Measurements from ENCODE around the gene SNRPB. TPM values are rescaled to one million over a fixed set of nuclear protein-coding genes. Genes with fewer than 3 reads are reported as not detected.
A peak's percentile ranks its signal among the peaks of the same experiment; 100 is the strongest.

SNRPB gene
- total and polyA plus RNA-seq, 2 of the 13 experiments (the other 11 are each of a cell fraction or from before 2014, with no cell fraction given), result 473 to 844 TPM

DNA sequence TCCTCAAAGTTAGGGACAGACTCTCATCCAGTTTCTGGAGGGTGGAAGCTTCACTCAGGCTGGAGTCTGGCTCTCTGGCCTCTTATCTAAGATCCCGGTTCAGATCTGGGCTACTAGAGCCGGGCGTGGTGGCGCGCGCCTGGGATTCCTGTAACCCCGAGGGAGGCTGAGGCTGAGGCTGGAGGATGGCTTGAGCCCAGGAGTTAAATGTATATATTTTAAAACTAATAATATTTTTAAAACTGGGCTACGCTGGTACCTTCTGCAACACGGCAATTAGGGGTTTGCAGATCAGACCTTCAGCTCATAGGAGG lies 38.8 kb upstream of the SNRPB start (continued):
- no peak for TF ChIP-seq CBX2 (IDR thresholded peaks at IDR 0.05; ENCODE audit: low read depth, low read length)
- 0 out of 2 replicates have a peak, but pooled peaks have one; percentile 2 for TF ChIP-seq CBX2 (CRISPR knock-in tag; IDR thresholded peaks at IDR 0.05; ENCODE audit: low read depth)
- TF ChIP-seq EED (CRISPR knock-in tag; IDR thresholded peaks at IDR 0.05), result 0 out of 2 replicates have a peak, but pooled peaks have one; percentile 26
- TF ChIP-seq SMAD9 (CRISPR knock-in tag; IDR thresholded peaks at IDR 0.05), result no peak
- TF ChIP-seq SRY (CRISPR knock-in tag; IDR thresholded peaks at IDR 0.05), result peak; percentile 19; the same call in 1 of the 2 replicates
- TF ChIP-seq PRPF4 (IDR thresholded peaks at IDR 0.05; ENCODE audit: low read depth, low read length, poor library complexity, severe bottlenecking), result peak; percentile 40
- TF ChIP-seq ZNF782 (CRISPR knock-in tag; IDR thresholded peaks at IDR 0.05; ENCODE audit: borderline replicate concordance), result no peak
- 0 out of 2 replicates have a peak, but pooled peaks have one; percentile 8 for TF ChIP-seq STAT5B (CRISPR knock-in tag; IDR thresholded peaks at IDR 0.05)
- 0 out of 2 replicates have a peak, but pooled peaks have one; percentile 6 for TF ChIP-seq ZBTB38 (CRISPR knock-in tag; IDR thresholded peaks at IDR 0.05)
- TF ChIP-seq ZNF724P (CRISPR knock-in tag; IDR thresholded peaks at IDR 0.05; ENCODE audit: borderline replicate concordance), result 0 out of 2 replicates have a peak, but pooled peaks have one; percentile 30
- TF ChIP-seq ZNF136 (CRISPR knock-in tag; IDR thresholded peaks at IDR 0.05; ENCODE audit: low read depth), result 0 out of 2 replicates have a peak, but pooled peaks have one; percentile 8
- TF ChIP-seq EHMT2 (IDR thresholded peaks at IDR 0.05; ENCODE audit: borderline replicate concordance, low read depth, low read length), result 0 out of 2 replicates have a peak, but pooled peaks have one; percentile 27
- peak; percentile 38; the same call in 1 of the 2 replicates for TF ChIP-seq ZNF746 (CRISPR knock-in tag; IDR thresholded peaks at IDR 0.05)
- no peak for TF ChIP-seq ZNF616 (CRISPR knock-in tag; IDR thresholded peaks at IDR 0.05; ENCODE audit: low read depth)
- 0 out of 2 replicates have a peak, but pooled peaks have one; percentile 19 for TF ChIP-seq RORA (CRISPR knock-in tag; IDR thresholded peaks at IDR 0.05)
- TF ChIP-seq EZH2 (conservative IDR thresholded peaks at IDR 0.05; ENCODE audit: low read depth, low read length), result no peak
- no peak for TF ChIP-seq SKI (IDR thresholded peaks at IDR 0.05; ENCODE audit: partially characterized antibody)
- 0 out of 2 replicates have a peak, but pooled peaks have one; percentile 2 for TF ChIP-seq SMYD3 (CRISPR knock-in tag; IDR thresholded peaks at IDR 0.05)
- TF ChIP-seq, protein P1, sequence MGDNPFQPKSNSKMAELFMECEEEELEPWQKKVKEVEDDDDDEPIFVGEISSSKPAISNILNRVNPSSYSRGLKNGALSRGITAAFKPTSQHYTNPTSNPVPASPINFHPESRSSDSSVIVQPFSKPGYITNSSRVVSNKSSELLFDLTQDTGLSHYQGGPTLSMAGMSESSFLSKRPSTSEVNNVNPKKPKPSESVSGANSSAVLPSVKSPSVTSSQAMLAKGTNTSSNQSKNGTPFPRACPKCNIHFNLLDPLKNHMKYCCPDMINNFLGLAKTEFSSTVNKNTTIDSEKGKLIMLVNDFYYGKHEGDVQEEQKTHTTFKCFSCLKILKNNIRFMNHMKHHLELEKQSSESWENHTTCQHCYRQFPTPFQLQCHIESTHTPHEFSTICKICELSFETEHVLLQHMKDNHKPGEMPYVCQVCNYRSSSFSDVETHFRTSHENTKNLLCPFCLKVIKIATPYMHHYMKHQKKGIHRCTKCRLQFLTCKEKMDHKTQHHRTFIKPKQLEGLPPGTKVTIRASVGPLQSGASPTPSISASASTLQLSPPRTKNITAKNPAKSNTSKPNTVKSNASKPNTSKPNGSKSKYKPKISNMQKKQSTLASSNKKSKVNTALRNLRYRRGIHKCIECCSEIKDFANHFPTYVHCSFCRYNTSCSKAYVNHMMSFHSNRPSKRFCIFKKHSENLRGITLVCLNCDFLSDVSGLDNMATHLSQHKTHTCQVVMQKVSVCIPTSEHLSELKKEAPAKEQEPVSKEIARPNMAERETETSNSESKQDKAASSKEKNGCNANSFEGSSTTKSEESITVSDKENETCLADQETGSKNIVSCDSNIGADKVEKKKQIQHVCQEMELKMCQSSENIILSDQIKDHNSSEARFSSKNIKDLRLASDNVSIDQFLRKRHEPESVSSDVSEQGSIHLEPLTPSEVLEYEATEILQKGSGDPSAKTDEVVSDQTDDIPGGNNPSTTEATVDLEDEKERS (CRISPR knock-in tag; IDR thresholded peaks at IDR 0.05), result no peak
- peak; percentile 15; the same call in 1 of the 2 replicates for TF ChIP-seq ZFP82 (CRISPR knock-in tag; IDR thresholded peaks at IDR 0.05; ENCODE audit: borderline replicate concordance)
- TF ChIP-seq ZNF337 (CRISPR knock-in tag; IDR thresholded peaks at IDR 0.05; ENCODE audit: borderline replicate concordance, low read depth), result 0 out of 2 replicates have a peak, but pooled peaks have one; percentile 44
- TF ChIP-seq, protein P2, sequence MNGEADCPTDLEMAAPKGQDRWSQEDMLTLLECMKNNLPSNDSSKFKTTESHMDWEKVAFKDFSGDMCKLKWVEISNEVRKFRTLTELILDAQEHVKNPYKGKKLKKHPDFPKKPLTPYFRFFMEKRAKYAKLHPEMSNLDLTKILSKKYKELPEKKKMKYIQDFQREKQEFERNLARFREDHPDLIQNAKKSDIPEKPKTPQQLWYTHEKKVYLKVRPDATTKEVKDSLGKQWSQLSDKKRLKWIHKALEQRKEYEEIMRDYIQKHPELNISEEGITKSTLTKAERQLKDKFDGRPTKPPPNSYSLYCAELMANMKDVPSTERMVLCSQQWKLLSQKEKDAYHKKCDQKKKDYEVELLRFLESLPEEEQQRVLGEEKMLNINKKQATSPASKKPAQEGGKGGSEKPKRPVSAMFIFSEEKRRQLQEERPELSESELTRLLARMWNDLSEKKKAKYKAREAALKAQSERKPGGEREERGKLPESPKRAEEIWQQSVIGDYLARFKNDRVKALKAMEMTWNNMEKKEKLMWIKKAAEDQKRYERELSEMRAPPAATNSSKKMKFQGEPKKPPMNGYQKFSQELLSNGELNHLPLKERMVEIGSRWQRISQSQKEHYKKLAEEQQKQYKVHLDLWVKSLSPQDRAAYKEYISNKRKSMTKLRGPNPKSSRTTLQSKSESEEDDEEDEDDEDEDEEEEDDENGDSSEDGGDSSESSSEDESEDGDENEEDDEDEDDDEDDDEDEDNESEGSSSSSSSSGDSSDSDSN (CRISPR knock-in tag; IDR thresholded peaks at IDR 0.05), result no peak
